ENCODE data around the gene MLH3. TPM values are rescaled to one million over a fixed set of nuclear protein-coding genes. Genes with fewer than 3 reads are reported as not detected.

Gene MLH3
- total and polyA plus RNA-seq, 2 of the 13 experiments (the other 11 are each of a cell fraction or from before 2014, with no cell fraction given), result 14.4 to 24.8 TPM

DNA sequence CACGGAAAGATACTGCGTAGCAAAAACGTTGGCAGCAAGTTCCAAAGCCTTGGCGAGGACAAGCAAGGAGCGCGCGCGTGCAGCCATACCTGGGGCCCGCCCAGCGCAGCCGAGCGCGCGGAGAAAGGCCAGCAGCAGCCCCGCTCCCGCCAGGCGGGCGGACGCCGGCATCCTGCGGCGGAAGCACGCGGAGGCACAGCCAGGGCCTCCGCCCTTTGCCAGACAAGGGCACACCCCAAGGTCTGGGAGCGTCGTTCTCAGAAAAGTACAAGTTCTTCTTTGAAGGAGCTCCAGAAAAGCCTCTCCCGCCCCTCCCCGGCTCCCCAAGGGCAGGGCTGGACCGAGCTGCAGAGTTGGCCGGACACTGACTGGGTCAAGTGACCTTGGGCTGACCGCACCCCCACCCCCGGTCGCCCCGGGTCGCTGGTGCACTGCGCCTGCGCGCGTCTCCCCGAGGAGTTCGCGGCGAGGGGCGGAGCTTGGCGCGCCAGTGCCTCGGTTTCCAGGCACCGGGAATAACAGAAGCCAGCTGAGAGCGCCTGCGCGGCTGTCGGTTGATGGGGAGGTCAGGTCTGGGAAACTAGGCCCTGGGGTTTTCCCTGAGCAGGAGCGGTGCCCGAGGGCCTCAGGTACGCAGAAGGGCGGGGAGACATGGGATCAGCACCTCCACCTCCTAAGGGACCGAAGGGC is 18.0 kb upstream of the MLH3 start, which contains the start of gene ZC2HC1C (continued):
- TF ChIP-seq, protein P1, sequence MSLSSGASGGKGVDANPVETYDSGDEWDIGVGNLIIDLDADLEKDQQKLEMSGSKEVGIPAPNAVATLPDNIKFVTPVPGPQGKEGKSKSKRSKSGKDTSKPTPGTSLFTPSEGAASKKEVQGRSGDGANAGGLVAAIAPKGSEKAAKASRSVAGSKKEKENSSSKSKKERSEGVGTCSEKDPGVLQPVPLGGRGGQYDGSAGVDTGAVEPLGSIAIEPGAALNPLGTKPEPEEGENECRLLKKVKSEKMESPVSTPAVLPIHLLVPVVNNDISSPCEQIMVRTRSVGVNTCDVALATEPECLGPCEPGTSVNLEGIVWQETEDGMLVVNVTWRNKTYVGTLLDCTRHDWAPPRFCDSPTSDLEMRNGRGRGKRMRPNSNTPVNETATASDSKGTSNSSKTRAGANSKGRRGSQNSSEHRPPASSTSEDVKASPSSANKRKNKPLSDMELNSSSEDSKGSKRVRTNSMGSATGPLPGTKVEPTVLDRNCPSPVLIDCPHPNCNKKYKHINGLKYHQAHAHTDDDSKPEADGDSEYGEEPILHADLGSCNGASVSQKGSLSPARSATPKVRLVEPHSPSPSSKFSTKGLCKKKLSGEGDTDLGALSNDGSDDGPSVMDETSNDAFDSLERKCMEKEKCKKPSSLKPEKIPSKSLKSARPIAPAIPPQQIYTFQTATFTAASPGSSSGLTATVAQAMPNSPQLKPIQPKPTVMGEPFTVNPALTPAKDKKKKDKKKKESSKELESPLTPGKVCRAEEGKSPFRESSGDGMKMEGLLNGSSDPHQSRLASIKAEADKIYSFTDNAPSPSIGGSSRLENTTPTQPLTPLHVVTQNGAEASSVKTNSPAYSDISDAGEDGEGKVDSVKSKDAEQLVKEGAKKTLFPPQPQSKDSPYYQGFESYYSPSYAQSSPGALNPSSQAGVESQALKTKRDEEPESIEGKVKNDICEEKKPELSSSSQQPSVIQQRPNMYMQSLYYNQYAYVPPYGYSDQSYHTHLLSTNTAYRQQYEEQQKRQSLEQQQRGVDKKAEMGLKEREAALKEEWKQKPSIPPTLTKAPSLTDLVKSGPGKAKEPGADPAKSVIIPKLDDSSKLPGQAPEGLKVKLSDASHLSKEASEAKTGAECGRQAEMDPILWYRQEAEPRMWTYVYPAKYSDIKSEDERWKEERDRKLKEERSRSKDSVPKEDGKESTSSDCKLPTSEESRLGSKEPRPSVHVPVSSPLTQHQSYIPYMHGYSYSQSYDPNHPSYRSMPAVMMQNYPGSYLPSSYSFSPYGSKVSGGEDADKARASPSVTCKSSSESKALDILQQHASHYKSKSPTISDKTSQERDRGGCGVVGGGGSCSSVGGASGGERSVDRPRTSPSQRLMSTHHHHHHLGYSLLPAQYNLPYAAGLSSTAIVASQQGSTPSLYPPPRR (CRISPR knock-in tag; IDR thresholded peaks at IDR 0.05; ENCODE audit: borderline replicate concordance), result no peak
- TF ChIP-seq, protein P2, sequence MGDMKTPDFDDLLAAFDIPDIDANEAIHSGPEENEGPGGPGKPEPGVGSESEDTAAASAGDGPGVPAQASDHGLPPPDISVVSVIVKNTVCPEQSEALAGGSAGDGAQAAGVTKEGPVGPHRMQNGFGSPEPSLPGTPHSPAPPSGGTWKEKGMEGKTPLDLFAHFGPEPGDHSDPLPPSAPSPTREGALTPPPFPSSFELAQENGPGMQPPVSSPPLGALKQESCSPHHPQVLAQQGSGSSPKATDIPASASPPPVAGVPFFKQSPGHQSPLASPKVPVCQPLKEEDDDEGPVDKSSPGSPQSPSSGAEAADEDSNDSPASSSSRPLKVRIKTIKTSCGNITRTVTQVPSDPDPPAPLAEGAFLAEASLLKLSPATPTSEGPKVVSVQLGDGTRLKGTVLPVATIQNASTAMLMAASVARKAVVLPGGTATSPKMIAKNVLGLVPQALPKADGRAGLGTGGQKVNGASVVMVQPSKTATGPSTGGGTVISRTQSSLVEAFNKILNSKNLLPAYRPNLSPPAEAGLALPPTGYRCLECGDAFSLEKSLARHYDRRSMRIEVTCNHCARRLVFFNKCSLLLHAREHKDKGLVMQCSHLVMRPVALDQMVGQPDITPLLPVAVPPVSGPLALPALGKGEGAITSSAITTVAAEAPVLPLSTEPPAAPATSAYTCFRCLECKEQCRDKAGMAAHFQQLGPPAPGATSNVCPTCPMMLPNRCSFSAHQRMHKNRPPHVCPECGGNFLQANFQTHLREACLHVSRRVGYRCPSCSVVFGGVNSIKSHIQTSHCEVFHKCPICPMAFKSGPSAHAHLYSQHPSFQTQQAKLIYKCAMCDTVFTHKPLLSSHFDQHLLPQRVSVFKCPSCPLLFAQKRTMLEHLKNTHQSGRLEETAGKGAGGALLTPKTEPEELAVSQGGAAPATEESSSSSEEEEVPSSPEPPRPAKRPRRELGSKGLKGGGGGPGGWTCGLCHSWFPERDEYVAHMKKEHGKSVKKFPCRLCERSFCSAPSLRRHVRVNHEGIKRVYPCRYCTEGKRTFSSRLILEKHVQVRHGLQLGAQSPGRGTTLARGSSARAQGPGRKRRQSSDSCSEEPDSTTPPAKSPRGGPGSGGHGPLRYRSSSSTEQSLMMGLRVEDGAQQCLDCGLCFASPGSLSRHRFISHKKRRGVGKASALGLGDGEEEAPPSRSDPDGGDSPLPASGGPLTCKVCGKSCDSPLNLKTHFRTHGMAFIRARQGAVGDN (CRISPR knock-in tag; IDR thresholded peaks at IDR 0.05), result peak; percentile 95
- peak; percentile 79; the same call in 1 of the 2 replicates for TF ChIP-seq TP53 (CRISPR knock-in tag; conservative IDR thresholded peaks at IDR 0.05)
- TF ChIP-seq ZNF841 (CRISPR knock-in tag; IDR thresholded peaks at IDR 0.05; ENCODE audit: borderline replicate concordance), result 0 out of 2 replicates have a peak, but pooled peaks have one; percentile 23
- TF ChIP-seq ZNF577 (CRISPR knock-in tag; IDR thresholded peaks at IDR 0.05; ENCODE audit: borderline replicate concordance, low read depth), result no peak
- peak; percentile 78 for TF ChIP-seq MEIS1 (CRISPR knock-in tag; IDR thresholded peaks at IDR 0.05; ENCODE audit: borderline replicate concordance)
- 0 out of 2 replicates have a peak, but pooled peaks have one; percentile 40 for TF ChIP-seq ZSCAN21 (CRISPR knock-in tag; IDR thresholded peaks at IDR 0.05; ENCODE audit: borderline replicate concordance)
- TF ChIP-seq ZNF768 (CRISPR knock-in tag; IDR thresholded peaks at IDR 0.05), result peak; percentile 74; the same call in 1 of the 2 replicates
- TF ChIP-seq, protein P3, sequence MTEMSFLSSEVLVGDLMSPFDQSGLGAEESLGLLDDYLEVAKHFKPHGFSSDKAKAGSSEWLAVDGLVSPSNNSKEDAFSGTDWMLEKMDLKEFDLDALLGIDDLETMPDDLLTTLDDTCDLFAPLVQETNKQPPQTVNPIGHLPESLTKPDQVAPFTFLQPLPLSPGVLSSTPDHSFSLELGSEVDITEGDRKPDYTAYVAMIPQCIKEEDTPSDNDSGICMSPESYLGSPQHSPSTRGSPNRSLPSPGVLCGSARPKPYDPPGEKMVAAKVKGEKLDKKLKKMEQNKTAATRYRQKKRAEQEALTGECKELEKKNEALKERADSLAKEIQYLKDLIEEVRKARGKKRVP (CRISPR knock-in tag; IDR thresholded peaks at IDR 0.05), result no peak
- no peak for TF ChIP-seq TOPORS (CRISPR knock-in tag; IDR thresholded peaks at IDR 0.05)
- TF ChIP-seq RFXANK (CRISPR knock-in tag; IDR thresholded peaks at IDR 0.05), result no peak
- TF ChIP-seq ZNF816 (CRISPR knock-in tag; IDR thresholded peaks at IDR 0.05; ENCODE audit: borderline replicate concordance), result peak; percentile 2; the same call in 1 of the 2 replicates
- no peak for TF ChIP-seq ADNP (CRISPR knock-in tag; IDR thresholded peaks at IDR 0.05)
- TF ChIP-seq ZFP62 (CRISPR knock-in tag; IDR thresholded peaks at IDR 0.05), result no peak
- peak; percentile 78 for TF ChIP-seq ZNF891 (CRISPR knock-in tag; IDR thresholded peaks at IDR 0.05)
- 0 out of 2 replicates have a peak, but pooled peaks have one; percentile 12 for TF ChIP-seq ZNF879 (CRISPR knock-in tag; IDR thresholded peaks at IDR 0.05)
- TF ChIP-seq, protein P4, sequence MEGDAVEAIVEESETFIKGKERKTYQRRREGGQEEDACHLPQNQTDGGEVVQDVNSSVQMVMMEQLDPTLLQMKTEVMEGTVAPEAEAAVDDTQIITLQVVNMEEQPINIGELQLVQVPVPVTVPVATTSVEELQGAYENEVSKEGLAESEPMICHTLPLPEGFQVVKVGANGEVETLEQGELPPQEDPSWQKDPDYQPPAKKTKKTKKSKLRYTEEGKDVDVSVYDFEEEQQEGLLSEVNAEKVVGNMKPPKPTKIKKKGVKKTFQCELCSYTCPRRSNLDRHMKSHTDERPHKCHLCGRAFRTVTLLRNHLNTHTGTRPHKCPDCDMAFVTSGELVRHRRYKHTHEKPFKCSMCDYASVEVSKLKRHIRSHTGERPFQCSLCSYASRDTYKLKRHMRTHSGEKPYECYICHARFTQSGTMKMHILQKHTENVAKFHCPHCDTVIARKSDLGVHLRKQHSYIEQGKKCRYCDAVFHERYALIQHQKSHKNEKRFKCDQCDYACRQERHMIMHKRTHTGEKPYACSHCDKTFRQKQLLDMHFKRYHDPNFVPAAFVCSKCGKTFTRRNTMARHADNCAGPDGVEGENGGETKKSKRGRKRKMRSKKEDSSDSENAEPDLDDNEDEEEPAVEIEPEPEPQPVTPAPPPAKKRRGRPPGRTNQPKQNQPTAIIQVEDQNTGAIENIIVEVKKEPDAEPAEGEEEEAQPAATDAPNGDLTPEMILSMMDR (CRISPR knock-in tag; IDR thresholded peaks at IDR 0.05), result 0 out of 2 replicates have a peak, but pooled peaks have one; percentile 9

Measured in HepG2 (cell line).